ENCODE measurements around the gene EGFL6.
"Not testable (repeated sequence)": the region's sequence is repeated elsewhere in the genome, so short reads cannot be mapped to it uniquely, and the experiment has no call there.

EGFL6 gene

GRCh38 chrX:13597874-13598273 lies 28.5 kb downstream of the EGFL6 start:
- no peak for DNase-seq (ENCODE audit: low read depth in 2 of 2)

- no peak for DNase-seq (ENCODE audit: low read depth in 2 of 2)
These were observed 29.5 kb downstream of the EGFL6 start for GRCh38 chrX:13598877-13599276.

- no peak for DNase-seq (ENCODE audit: low read depth in 2 of 2)
These were observed 30.1 kb downstream of the EGFL6 start for GRCh38 chrX:13599491-13599890.

- no peak for DNase-seq (ENCODE audit: low read depth in 2 of 2)
These were observed 36.2 kb downstream of the EGFL6 start for GRCh38 chrX:13605611-13606010.

- DNase-seq (ENCODE audit: low read depth in 2 of 2), result no peak
These were observed 38.1 kb downstream of the EGFL6 start for GRCh38 chrX:13607331-13607995.

GRCh38 chrX:13607996-13608365 lies 38.6 kb downstream of the EGFL6 start:
- no peak for DNase-seq (ENCODE audit: low read depth in 2 of 2)

GRCh38 chrX:13614154-13614553 lies 44.8 kb downstream of the EGFL6 start:
- DNase-seq (ENCODE audit: low read depth in 2 of 2), result no peak

GRCh38 chrX:13620207-13620606 lies 50.8 kb downstream of the EGFL6 start:
- DNase-seq (ENCODE audit: low read depth in 2 of 2), result no peak

GRCh38 chrX:13622401-13622964 lies 53.1 kb downstream of the EGFL6 start:
- DNase-seq (ENCODE audit: low read depth in 2 of 2), result no peak

- DNase-seq (ENCODE audit: low read depth in 2 of 2), result no peak
These were observed 57.9 kb downstream of the EGFL6 start for GRCh38 chrX:13627306-13627705.

GRCh38 chrX:13637224-13637623 lies 67.8 kb downstream of the EGFL6 start:
- DNase-seq (ENCODE audit: low read depth in 2 of 2), result not testable (repeated sequence)

- DNase-seq (ENCODE audit: low read depth in 2 of 2), result no peak
These were observed 68.6 kb downstream of the EGFL6 start for GRCh38 chrX:13638021-13638420.

- no peak for DNase-seq (ENCODE audit: low read depth in 2 of 2)
These were observed 69.4 kb downstream of the EGFL6 start for GRCh38 chrX:13638826-13639225.

- not testable (repeated sequence) for DNase-seq (ENCODE audit: low read depth in 2 of 2)
These were observed 72.3 kb downstream of the EGFL6 start for GRCh38 chrX:13641684-13642083.

- no peak for DNase-seq (ENCODE audit: low read depth in 2 of 2)
These were observed 76.2 kb downstream of the EGFL6 start for GRCh38 chrX:13645464-13646153.

GRCh38 chrX:13646154-13646549 lies 76.8 kb downstream of the EGFL6 start:
- no peak for DNase-seq (ENCODE audit: low read depth in 2 of 2)

- DNase-seq (ENCODE audit: low read depth in 2 of 2), result peak; percentile 9 to 11
These were observed 78.4 kb downstream of the EGFL6 start for GRCh38 chrX:13647709-13648212.

- not testable (repeated sequence) for DNase-seq (ENCODE audit: low read depth in 2 of 2)
These were observed 78.9 kb downstream of the EGFL6 start for GRCh38 chrX:13648336-13648735.

- DNase-seq (ENCODE audit: low read depth in 2 of 2), result no peak
These were observed 80.4 kb downstream of the EGFL6 start for GRCh38 chrX:13649838-13650237.

GRCh38 chrX:13650318-13650717 lies 80.9 kb downstream of the EGFL6 start:
- DNase-seq (ENCODE audit: low read depth in 2 of 2), result no peak

- no peak for DNase-seq (ENCODE audit: low read depth in 2 of 2)
These were observed 81.7 kb downstream of the EGFL6 start for GRCh38 chrX:13651150-13651549.

- no peak for DNase-seq (ENCODE audit: low read depth in 2 of 2)
These were observed 82.9 kb downstream of the EGFL6 start for GRCh38 chrX:13652287-13652793.
